Gastrocnemius medialis (tissue), 4 donors: ENCODE results near the gene RSU1.

Experiments used
- POLR2A ChIP-seq, 2 donors: fragments of 450-650 bp; IDR thresholded peaks; one replicate each; pipeline ENCODE4 v1.6.1; 2017; ENCODE audit warnings: antibody characterized with exemption in 2 of 2, mild to moderate bottlenecking in 2 of 2, moderate library complexity in 2 of 2
- TF ChIP-seq, protein P1 (sequence below), 5 experiments: fragments of 450-650 bp in 3 of 5; fragments of 200-600 bp in 2 of 5; sonication (generic) in 2 of 5; IDR thresholded peaks in 4 of 5; conservative IDR thresholded peaks in 1 of 5; 1 replicate in 4 of 5; 2 replicates in 1 of 5; pipeline ENCODE4 v1.5.1; 2016 to 2019; ENCODE audit warnings: antibody characterized with exemption in 5 of 5, mild to moderate bottlenecking in 3 of 5, moderate library complexity in 3 of 5

DNA sequence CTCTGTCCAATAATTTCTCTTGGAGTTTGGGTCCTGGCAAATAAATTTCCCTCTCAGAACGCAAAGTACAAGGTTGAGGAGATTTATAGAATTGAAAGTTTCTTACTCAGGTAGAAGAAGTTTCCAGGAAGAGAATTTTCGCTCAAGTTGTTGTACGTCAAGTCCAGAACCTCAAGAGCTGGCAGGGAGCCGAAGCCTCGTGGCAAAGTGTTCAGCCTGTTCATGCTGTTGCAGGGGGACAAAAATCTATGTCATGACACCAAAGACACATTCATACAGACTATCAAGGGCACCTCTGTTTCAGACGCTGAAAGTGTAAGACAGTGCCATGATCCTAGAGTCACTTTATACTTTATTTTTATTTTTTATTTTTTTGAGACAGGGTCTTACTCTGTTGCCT lies 62.5 kb downstream of the RSU1 start:
- TF ChIP-seq, protein P1, sequence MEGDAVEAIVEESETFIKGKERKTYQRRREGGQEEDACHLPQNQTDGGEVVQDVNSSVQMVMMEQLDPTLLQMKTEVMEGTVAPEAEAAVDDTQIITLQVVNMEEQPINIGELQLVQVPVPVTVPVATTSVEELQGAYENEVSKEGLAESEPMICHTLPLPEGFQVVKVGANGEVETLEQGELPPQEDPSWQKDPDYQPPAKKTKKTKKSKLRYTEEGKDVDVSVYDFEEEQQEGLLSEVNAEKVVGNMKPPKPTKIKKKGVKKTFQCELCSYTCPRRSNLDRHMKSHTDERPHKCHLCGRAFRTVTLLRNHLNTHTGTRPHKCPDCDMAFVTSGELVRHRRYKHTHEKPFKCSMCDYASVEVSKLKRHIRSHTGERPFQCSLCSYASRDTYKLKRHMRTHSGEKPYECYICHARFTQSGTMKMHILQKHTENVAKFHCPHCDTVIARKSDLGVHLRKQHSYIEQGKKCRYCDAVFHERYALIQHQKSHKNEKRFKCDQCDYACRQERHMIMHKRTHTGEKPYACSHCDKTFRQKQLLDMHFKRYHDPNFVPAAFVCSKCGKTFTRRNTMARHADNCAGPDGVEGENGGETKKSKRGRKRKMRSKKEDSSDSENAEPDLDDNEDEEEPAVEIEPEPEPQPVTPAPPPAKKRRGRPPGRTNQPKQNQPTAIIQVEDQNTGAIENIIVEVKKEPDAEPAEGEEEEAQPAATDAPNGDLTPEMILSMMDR (IDR thresholded peaks at IDR 0.05 in 4 of 5, conservative IDR thresholded peaks at IDR 0.05 in 1 of 5) = no peak
- TF ChIP-seq POLR2A (IDR thresholded peaks at IDR 0.05) = no peak
